DOHH2 (cell line): ENCODE measurements around the gene PCDHA11.
"Not testable (repeated sequence)": the region's sequence is repeated elsewhere in the genome, so short reads cannot be mapped to it uniquely, and the experiment has no call there.

Experiments used
- H3F3A ChIP-seq: fragments of 200-600 bp; sonication (generic), shearing (Covaris generic); 2 replicates; pipeline ENCODE4 v1.6.0; 2016; ENCODE audit warnings: antibody characterized with exemption, mild to moderate bottlenecking; ENCODE audit not compliant: control insufficient read depth, insufficient read depth
- H3K27ac ChIP-seq: fragments of 200-600 bp; sonication (generic); 2 replicates; pipeline ENCODE4 v1.5.1; 2014; ENCODE audit warnings: low read depth, mild to moderate bottlenecking, low read length, moderate library complexity
- H3K27me3 ChIP-seq: fragments of 200-600 bp; sonication (generic); 2 replicates; pipeline ENCODE4 v1.6.1; 2014; ENCODE audit warnings: mild to moderate bottlenecking, low read length, mixed read lengths; ENCODE audit not compliant: control insufficient read depth
- H3K36me3 ChIP-seq: fragments of 200-600 bp; sonication (generic); 2 replicates; pipeline ENCODE4 v1.6.1; 2014; ENCODE audit warnings: mild to moderate bottlenecking, low read length, moderate library complexity, mixed read lengths; ENCODE audit not compliant: control insufficient read depth
- H3K4me1 ChIP-seq: fragments of 200-600 bp; sonication (generic); 2 replicates; pipeline ENCODE4 v1.6.1; 2014; ENCODE audit warnings: mild to moderate bottlenecking, low read length, mixed read lengths; ENCODE audit not compliant: control insufficient read depth
- H3K4me2 ChIP-seq: fragments of 200-600 bp; sonication (generic); 2 replicates; pipeline ENCODE4 v1.6.0; 2014; ENCODE audit warnings: mild to moderate bottlenecking, low read length, moderate library complexity
- H3K4me3 ChIP-seq: fragments of 200-600 bp; sonication (generic); 2 replicates; pipeline ENCODE4 v1.5.1; 2014; ENCODE audit warnings: mild to moderate bottlenecking, low read length, mixed read lengths
- H3K79me2 ChIP-seq: fragments of 200-600 bp; sonication (generic); 2 replicates; pipeline ENCODE4 v1.6.1; 2014; ENCODE audit warnings: mild to moderate bottlenecking, low read length, mixed read lengths; ENCODE audit not compliant: control insufficient read depth
- H3K9me2 ChIP-seq: fragments of 200-600 bp; sonication (generic); replicated peaks from 2 replicates; pipeline ENCODE4 v1.6.1; 2014; ENCODE audit warnings: mild to moderate bottlenecking, low read length, mixed read lengths; ENCODE audit not compliant: control insufficient read depth
- H3K9me3 ChIP-seq: fragments of 200-600 bp; sonication (generic); 2 replicates; pipeline ENCODE4 v1.6.1; 2014; ENCODE audit warnings: antibody characterized with exemption, low read length, mixed read lengths; ENCODE audit not compliant: control insufficient read depth, insufficient read depth
- H4K20me1 ChIP-seq: fragments of 200-600 bp; sonication (generic); 2 replicates; pipeline ENCODE4 v1.6.0; 2014; ENCODE audit warnings: low read depth, mild to moderate bottlenecking, antibody characterized with exemption, low read length, moderate library complexity; ENCODE audit not compliant: control insufficient read depth, insufficient read depth
- EZH2phosphoT487 ChIP-seq: fragments of 200-600 bp; sonication (generic); IDR thresholded peaks from 2 replicates; pipeline ENCODE4 v1.6.1; 2017; ENCODE audit warnings: borderline replicate concordance, mild to moderate bottlenecking, antibody characterized with exemption, low read length, moderate library complexity, mixed read lengths
- TF ChIP-seq, protein P1 (sequence below): fragments of 200-600 bp; sonication (generic); IDR thresholded peaks from one replicate; pipeline ENCODE4 v1.5.1; 2014; ENCODE audit warnings: antibody characterized with exemption, mild to moderate bottlenecking, low read depth, low read length; ENCODE audit not compliant: poor library complexity, severe bottlenecking

PCDHA11 gene

DNA sequence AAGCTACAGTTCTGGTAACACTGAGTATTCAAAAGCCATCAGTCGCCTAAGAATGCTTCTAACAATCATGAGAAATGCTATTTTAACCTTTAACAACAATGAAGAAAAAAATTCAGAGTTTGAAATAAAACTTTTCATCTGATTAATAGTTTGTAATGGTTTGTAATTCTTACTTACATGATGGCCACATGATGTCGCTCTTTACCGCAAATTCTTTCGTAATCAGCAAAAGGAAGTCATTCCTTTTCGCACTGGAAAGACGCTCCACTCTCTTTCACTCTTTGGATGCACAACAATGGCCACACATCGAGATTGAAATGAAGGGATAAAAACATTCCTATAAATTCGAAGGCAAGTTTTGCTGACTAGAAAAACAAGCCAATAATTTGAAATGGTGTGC, 34.8 kb upstream of the PCDHA11 start, which contains the start of gene PCDHA7:
Gene PCDHA7 (plus strand): TSS at position 277 of the 400 bp plus-strand sequence. CDS start 115 bp downstream, at position 392.
- Histone ChIP-seq H3K27ac (no peak within 1 kb of the TSS), H4K20me1 (no peaks in the 10 kb centered on the region), H3K36me3 (no peaks in the 10 kb centered on the region), H3K79me2 (no peaks in the 10 kb centered on the region), H3F3A (no peaks in the 10 kb centered on the region), H3K4me1 (no peaks in the 10 kb centered on the region), H3K4me2 (no peak within 1 kb of the TSS), H3K27me3 (no peaks in the 10 kb centered on the region), H3K4me3 (no peak within 1 kb of the TSS), H3K9me3 (no peaks in the 10 kb centered on the region), H3K9me2 (no peaks in the 10 kb centered on the region)
- TF ChIP-seq, protein P1, sequence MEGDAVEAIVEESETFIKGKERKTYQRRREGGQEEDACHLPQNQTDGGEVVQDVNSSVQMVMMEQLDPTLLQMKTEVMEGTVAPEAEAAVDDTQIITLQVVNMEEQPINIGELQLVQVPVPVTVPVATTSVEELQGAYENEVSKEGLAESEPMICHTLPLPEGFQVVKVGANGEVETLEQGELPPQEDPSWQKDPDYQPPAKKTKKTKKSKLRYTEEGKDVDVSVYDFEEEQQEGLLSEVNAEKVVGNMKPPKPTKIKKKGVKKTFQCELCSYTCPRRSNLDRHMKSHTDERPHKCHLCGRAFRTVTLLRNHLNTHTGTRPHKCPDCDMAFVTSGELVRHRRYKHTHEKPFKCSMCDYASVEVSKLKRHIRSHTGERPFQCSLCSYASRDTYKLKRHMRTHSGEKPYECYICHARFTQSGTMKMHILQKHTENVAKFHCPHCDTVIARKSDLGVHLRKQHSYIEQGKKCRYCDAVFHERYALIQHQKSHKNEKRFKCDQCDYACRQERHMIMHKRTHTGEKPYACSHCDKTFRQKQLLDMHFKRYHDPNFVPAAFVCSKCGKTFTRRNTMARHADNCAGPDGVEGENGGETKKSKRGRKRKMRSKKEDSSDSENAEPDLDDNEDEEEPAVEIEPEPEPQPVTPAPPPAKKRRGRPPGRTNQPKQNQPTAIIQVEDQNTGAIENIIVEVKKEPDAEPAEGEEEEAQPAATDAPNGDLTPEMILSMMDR, result no peak
- no peak for TF ChIP-seq EZH2phosphoT487

DNA sequence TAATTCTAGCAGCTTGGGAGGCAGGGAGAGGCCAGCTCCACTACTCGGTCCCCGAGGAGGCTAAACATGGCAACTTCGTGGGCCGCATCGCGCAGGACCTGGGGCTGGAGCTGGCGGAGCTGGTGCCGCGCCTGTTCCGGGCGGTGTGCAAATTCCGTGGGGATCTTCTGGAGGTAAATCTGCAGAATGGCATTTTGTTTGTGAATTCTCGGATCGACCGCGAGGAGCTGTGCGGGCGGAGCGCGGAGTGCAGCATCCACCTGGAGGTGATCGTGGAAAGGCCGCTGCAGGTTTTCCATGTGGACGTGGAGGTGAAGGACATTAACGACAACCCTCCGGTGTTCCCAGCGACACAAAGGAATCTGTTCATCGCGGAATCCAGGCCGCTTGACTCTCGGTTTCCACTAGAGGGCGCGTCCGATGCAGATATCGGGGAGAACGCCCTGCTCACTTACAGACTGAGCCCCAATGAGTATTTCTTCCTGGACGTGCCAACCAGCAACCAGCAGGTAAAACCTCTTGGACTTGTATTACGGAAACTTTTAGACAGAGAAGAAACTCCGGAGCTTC, 34.2 kb upstream of the PCDHA11 start:
- H3F3A ChIP-seq, H3K9me3 ChIP-seq, H3K27ac ChIP-seq, H3K4me3 ChIP-seq, H3K4me2 ChIP-seq, H3K36me3 ChIP-seq, H3K9me2 ChIP-seq, H3K4me1 ChIP-seq, H3K79me2 ChIP-seq, H3K27me3 ChIP-seq, H4K20me1 ChIP-seq: not testable (repeated sequence)

DNA sequence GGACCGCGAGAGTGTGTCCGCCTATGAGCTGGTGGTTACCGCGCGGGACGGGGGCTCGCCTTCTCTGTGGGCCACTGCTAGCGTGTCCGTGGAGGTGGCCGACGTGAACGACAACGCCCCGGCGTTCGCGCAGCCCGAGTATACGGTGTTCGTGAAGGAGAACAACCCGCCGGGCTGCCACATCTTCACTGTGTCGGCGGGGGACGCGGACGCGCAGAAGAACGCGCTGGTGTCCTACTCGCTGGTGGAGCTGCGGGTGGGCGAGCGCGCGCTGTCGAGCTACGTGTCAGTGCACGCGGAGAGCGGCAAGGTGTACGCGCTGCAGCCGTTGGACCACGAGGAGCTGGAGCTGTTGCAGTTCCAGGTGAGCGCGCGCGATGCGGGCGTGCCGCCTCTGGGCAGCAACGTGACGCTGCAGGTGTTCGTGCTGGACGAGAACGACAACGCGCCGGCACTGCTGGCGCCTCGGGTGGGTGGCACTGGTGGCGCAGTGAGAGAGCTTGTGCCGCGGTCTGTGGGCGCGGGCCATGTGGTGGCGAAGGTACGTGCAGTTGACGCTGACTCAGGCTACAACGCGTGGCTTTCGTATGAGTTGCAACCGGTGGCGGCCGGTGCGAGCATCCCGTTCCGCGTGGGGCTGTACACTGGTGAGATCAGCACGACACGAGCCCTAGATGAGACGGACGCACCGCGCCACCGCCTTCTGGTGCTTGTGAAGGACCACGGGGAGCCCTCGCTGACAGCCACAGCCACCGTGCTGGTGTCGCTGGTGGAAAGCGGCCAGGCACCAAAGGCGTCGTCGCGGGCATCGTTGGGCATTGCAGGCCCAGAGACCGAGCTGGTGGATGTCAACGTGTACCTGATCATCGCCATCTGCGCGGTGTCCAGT, 32.9 kb upstream of the PCDHA11 start:
- no peak for TF ChIP-seq EZH2phosphoT487
- TF ChIP-seq, protein P1, result no peak

More for the DNA sequence above, 32.9 kb upstream of the PCDHA11 start:
- H3F3A ChIP-seq, result no peaks in the 10 kb centered on the region
- H3K27ac ChIP-seq, result no peak overlapping the region
- no peaks in the 10 kb centered on the region for H3K79me2 ChIP-seq
- H3K4me2 ChIP-seq, result no peak overlapping the region
- no peaks in the 10 kb centered on the region for H3K36me3 ChIP-seq
- no peaks in the 10 kb centered on the region for H3K9me2 ChIP-seq
- no peaks in the 10 kb centered on the region for H3K27me3 ChIP-seq
- H3K4me1 ChIP-seq, result no peaks in the 10 kb centered on the region
- no peak overlapping the region for H3K4me3 ChIP-seq
- H3K9me3 ChIP-seq, result no peaks in the 10 kb centered on the region
- H4K20me1 ChIP-seq, result no peaks in the 10 kb centered on the region
